MCF 10A (cell line): ENCODE data around the gene KCNJ3. TPM values are rescaled to one million over a fixed set of nuclear protein-coding genes. Genes with fewer than 3 reads are reported as not detected.

Source experiments
- BruUV-seq: library from RNA; stranded (reverse); fragments of 400-500 nt; replicated peaks from 2 replicates; lab custom pipeline; 2021; lab: Mats Ljungman, UMichigan
- CTCF ChIA-PET: fragments of 300-600 bp; sonication (Branson Sonifier 250); formaldehyde crosslinking; extraction: SDS; loops from one replicate; lab custom pipeline; 2021; ENCODE audit warnings: antibody characterized with exemption, inconsistent platforms; lab: Yijun Ruan, JAX
- POLR2A ChIA-PET: fragments of 300-600, 350-650 bp; sonication (Branson Sonifier 250); formaldehyde crosslinking; extraction: SDS; loops from one replicate; lab custom pipeline; 2020; ENCODE audit warnings: antibody characterized with exemption, inconsistent platforms; lab: Yijun Ruan, JAX
- DNase-seq: peaks from one replicate; pipeline ENCODE4 v3.0.0-alpha.2; 2018; ENCODE audit not compliant: unreplicated experiment
- H3K27ac Mint-ChIP-seq: one replicate; pipeline ENCODE4 v1.8.0; 2022; ENCODE audit warnings: mild to moderate bottlenecking, low read depth, mixed read lengths; ENCODE audit not compliant: unreplicated experiment
- H3K27me3 Mint-ChIP-seq: one replicate; pipeline ENCODE4 v1.8.0; 2022; ENCODE audit warnings: mixed read lengths; ENCODE audit not compliant: insufficient read depth, unreplicated experiment
- H3K36me3 Mint-ChIP-seq: one replicate; pipeline ENCODE4 v1.8.0; 2022; ENCODE audit warnings: mild to moderate bottlenecking, moderate library complexity, mixed read lengths; ENCODE audit not compliant: insufficient read depth, unreplicated experiment
- H3K4me1 Mint-ChIP-seq: one replicate; pipeline ENCODE4 v1.8.0; 2022; ENCODE audit warnings: mixed read lengths; ENCODE audit not compliant: insufficient read depth, unreplicated experiment
- H3K4me3 Mint-ChIP-seq: one replicate; pipeline ENCODE4 v1.8.0; 2022; ENCODE audit warnings: mild to moderate bottlenecking, moderate library complexity, mixed read lengths; ENCODE audit not compliant: unreplicated experiment
- H3K9me3 Mint-ChIP-seq: one replicate; pipeline ENCODE4 v1.8.0; 2022; ENCODE audit warnings: mixed read lengths; ENCODE audit not compliant: unreplicated experiment
- intact Hi-C: fragments of 100-400 bp; cut with micrococcal nuclease; formaldehyde crosslinking; loops from 2 replicates; pipeline ENCODE4 v1.14.1; 2022
- total RNA-seq: library from RNA; stranded (reverse); gene quantifications from 2 replicates; pipeline ENCODE4 v1.2.3, GENCODE V29; 2022
- TF ChIP-seq, protein P1 (sequence below): fragments of 200-600 bp; IDR thresholded peaks from one replicate; pipeline ENCODE4 v1.8.0; 2022; ENCODE audit warnings: antibody characterized with exemption, mild to moderate bottlenecking; ENCODE audit not compliant: unreplicated experiment

The KCNJ3 gene
- total RNA-seq, 1 experiment from 2014 or later, result not detected

- intact Hi-C loops, result no loop called here
- Mint-ChIP-seq H3K36me3 (no peaks in the 10 kb centered on the region), H3K27ac (no peak overlapping the region), H3K9me3 (no peaks in the 10 kb centered on the region), H3K27me3 (peaks cover 54% of the 10 kb centered on the region), H3K4me1 (no peaks in the 10 kb centered on the region), H3K4me3 (no peak overlapping the region)
- TF ChIP-seq, protein P1, sequence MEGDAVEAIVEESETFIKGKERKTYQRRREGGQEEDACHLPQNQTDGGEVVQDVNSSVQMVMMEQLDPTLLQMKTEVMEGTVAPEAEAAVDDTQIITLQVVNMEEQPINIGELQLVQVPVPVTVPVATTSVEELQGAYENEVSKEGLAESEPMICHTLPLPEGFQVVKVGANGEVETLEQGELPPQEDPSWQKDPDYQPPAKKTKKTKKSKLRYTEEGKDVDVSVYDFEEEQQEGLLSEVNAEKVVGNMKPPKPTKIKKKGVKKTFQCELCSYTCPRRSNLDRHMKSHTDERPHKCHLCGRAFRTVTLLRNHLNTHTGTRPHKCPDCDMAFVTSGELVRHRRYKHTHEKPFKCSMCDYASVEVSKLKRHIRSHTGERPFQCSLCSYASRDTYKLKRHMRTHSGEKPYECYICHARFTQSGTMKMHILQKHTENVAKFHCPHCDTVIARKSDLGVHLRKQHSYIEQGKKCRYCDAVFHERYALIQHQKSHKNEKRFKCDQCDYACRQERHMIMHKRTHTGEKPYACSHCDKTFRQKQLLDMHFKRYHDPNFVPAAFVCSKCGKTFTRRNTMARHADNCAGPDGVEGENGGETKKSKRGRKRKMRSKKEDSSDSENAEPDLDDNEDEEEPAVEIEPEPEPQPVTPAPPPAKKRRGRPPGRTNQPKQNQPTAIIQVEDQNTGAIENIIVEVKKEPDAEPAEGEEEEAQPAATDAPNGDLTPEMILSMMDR, result no peak
- CTCF ChIA-PET, result no interaction called here
- POLR2A ChIA-PET, result no interaction called here
- no peak for DNase-seq
- BruUV-seq, result no TSS peak
Measured at GRCh38 chr2:154670083-154670482, 28.4 kb upstream of the KCNJ3 start.

DNA sequence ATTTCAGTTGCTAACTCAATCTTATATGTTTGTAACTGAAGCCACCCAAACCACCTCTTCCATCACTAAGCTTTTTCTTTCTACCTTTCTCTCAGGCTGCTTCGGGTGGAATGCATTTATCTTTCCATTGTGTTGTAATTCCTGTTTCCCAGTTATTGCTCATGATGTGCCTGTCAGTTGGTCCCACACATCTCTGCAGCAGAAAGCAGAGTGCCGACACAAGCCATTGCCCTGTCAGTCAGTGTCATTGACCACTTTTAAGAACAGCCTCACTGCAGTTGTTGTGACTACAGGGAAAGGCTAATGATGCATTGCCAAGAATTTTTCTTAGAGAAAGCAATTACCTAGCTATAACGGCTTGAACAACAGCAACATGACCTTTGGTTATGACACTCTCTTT is 24.8 kb upstream of the KCNJ3 start:
- Mint-ChIP-seq H3K4me3 (no peak overlapping the region), H3K27ac (no peak overlapping the region), H3K36me3 (no peaks in the 10 kb centered on the region), H3K27me3 (peaks cover 49% of the 10 kb centered on the region), H3K4me1 (no peaks in the 10 kb centered on the region), H3K9me3 (no peaks in the 10 kb centered on the region)
- intact Hi-C loops, result no loop called here
- TF ChIP-seq, protein P1, result no peak
- POLR2A ChIA-PET, result no interaction called here
- CTCF ChIA-PET, result interaction anchor here (1.1 to 1.2 kb wide), 2 partner anchors 18 to 49 kb away, joined by 3 to 4 read pairs; no protein-coding TSS in a partner anchor
- no TSS peak for BruUV-seq
- no peak for DNase-seq

DNA sequence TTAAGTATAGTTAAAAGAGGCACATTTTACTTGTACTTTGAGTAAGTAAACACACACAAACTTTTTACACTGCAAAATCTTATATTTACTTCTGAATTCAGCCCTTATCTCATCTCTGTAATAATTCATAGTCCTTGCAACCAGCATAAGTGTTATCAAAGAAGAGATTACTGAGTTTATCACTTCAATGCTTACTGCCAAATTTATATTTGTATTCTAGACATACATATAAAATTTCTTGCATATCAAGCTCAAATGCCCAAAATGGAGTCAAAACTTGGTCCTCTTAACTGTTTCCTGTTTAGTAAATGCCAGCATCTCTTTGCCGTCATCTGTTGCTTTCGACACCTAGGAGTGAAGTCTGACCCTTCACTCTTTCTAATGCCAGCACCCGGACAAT is 21.1 kb upstream of the KCNJ3 start:
- intact Hi-C loops, result loop anchor here (5.0 kb wide), 1 partner anchor 45 kb away; no protein-coding TSS in a partner anchor
- POLR2A ChIA-PET, result no interaction called here
- Mint-ChIP-seq H3K4me1 (no peaks in the 10 kb centered on the region), H3K9me3 (no peaks in the 10 kb centered on the region), H3K27me3 (peaks cover 66% of the 10 kb centered on the region), H3K4me3 (no peak overlapping the region), H3K27ac (no peak overlapping the region), H3K36me3 (peaks cover 4% of the 10 kb centered on the region)
- no peak for DNase-seq
- CTCF ChIA-PET, result interaction anchor here (0.5 to 0.8 kb wide), 3 partner anchors 54 to 308 kb away, joined by 3 to 4 read pairs (median 4); no protein-coding TSS in a partner anchor
- BruUV-seq, result no TSS peak
- TF ChIP-seq, protein P1, result no peak

- ChIA-PET CTCF (no interaction called here), POLR2A (no interaction called here)
- intact Hi-C loops, result no loop called here
- Mint-ChIP-seq H3K27me3 (peaks cover 66% of the 10 kb centered on the region), H3K4me1 (no peaks in the 10 kb centered on the region), H3K36me3 (peaks cover 4% of the 10 kb centered on the region), H3K4me3 (no peak overlapping the region), H3K27ac (no peak overlapping the region), H3K9me3 (no peaks in the 10 kb centered on the region)
- TF ChIP-seq, protein P1, result no peak
- DNase-seq, result no peak
- no TSS peak for BruUV-seq
Measured at GRCh38 chr2:154681741-154682140, 16.8 kb upstream of the KCNJ3 start.
